Chondrocyte (in vitro differentiated cells): ENCODE results near the gene LRRC42. TPM values are rescaled to one million over a fixed set of nuclear protein-coding genes. Genes with fewer than 3 reads are reported as not detected.

ENCODE experiments used
- DNase-seq: peaks from one replicate; pipeline ENCODE4 v3.0.0; 2021; ENCODE audit warnings: mixed read lengths, low spot score
- H3K27ac Mint-ChIP-seq: one replicate; pipeline ENCODE4 v1.8.0; 2021; ENCODE audit warnings: mild to moderate bottlenecking, moderate library complexity, mixed read lengths; ENCODE audit not compliant: unreplicated experiment
- H3K27me3 Mint-ChIP-seq: 2 replicates; pipeline ENCODE4 v1.8.0; 2021; ENCODE audit warnings: low read depth, mixed read lengths
- H3K36me3 Mint-ChIP-seq: 2 replicates; pipeline ENCODE4 v1.8.0; 2021; ENCODE audit warnings: low read depth, mixed read lengths
- H3K4me1 Mint-ChIP-seq: 2 replicates; pipeline ENCODE4 v1.8.0; 2021; ENCODE audit warnings: low read depth, mild to moderate bottlenecking, mixed read lengths
- H3K4me3 Mint-ChIP-seq: one replicate; pipeline ENCODE4 v1.8.0; 2021; ENCODE audit warnings: mild to moderate bottlenecking, moderate library complexity, mixed read lengths; ENCODE audit not compliant: unreplicated experiment
- H3K9me3 Mint-ChIP-seq: 2 replicates; pipeline ENCODE4 v1.8.0; 2021; ENCODE audit warnings: low read depth, mixed read lengths
- total RNA-seq: library from RNA; stranded (reverse); gene quantifications from 3 replicates; pipeline ENCODE4 v1.2.1, GENCODE V29; 2021
- TF ChIP-seq, protein P1 (sequence below): fragments of 200-600 bp; sonication (generic); IDR thresholded peaks from 2 replicates; pipeline ENCODE4 v1.5.0; 2021; ENCODE audit warnings: antibody characterized with exemption, mild to moderate bottlenecking, moderate library complexity

The LRRC42 gene
- total RNA-seq, 1 donor from 2014 or later, result 37.6 TPM

- H3K27me3 Mint-ChIP-seq, result peaks cover 37% of the 10 kb centered on the region
These were observed 61.5 kb downstream of the LRRC42 start for GRCh38 chr1:54007613-54008012.

DNA sequence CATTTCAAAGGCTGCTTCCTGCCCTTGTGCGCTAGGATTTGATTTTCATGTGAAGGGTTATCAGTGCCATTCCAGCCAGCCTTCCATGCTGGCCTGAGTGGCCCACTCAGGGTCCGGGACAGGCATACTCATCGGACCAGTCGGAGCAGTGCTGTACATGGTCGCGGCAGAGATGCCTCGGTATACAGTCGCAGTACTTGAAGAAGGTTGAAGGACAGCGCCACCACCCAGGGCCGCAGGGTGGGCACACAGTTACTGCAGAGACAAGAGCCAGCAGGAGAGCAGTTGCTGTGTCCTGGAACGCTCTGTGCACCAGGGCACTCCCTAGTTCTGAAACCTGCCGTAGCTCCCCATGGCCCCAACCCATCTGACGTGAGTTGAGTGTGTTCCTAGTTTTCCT, 62.7 kb downstream of the LRRC42 start:
- TF ChIP-seq, protein P1, sequence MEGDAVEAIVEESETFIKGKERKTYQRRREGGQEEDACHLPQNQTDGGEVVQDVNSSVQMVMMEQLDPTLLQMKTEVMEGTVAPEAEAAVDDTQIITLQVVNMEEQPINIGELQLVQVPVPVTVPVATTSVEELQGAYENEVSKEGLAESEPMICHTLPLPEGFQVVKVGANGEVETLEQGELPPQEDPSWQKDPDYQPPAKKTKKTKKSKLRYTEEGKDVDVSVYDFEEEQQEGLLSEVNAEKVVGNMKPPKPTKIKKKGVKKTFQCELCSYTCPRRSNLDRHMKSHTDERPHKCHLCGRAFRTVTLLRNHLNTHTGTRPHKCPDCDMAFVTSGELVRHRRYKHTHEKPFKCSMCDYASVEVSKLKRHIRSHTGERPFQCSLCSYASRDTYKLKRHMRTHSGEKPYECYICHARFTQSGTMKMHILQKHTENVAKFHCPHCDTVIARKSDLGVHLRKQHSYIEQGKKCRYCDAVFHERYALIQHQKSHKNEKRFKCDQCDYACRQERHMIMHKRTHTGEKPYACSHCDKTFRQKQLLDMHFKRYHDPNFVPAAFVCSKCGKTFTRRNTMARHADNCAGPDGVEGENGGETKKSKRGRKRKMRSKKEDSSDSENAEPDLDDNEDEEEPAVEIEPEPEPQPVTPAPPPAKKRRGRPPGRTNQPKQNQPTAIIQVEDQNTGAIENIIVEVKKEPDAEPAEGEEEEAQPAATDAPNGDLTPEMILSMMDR, result no peak
- Mint-ChIP-seq H3K27me3 (peaks cover 39% of the 10 kb centered on the region), H3K9me3 (no peaks in the 10 kb centered on the region), H3K27ac (no peak overlapping the region), H3K4me3 (no peak overlapping the region), H3K4me1 (no peaks in the 10 kb centered on the region), H3K36me3 (no peaks in the 10 kb centered on the region)
- DNase-seq, result no peak

More at GRCh38 chr1:54007613-54008012, 61.5 kb downstream of the LRRC42 start:
- TF ChIP-seq, protein P1, result no peak
- Mint-ChIP-seq H3K9me3 (no peaks in the 10 kb centered on the region), H3K27ac (no peak overlapping the region), H3K4me1 (no peaks in the 10 kb centered on the region), H3K4me3 (no peak overlapping the region), H3K36me3 (no peaks in the 10 kb centered on the region)
- no peak for DNase-seq

GRCh38 chr1:54009406-54009805, 63.3 kb downstream of the LRRC42 start:
- no peak for DNase-seq
- Mint-ChIP-seq H3K27me3 (peaks cover 39% of the 10 kb centered on the region), H3K4me1 (no peaks in the 10 kb centered on the region), H3K9me3 (no peaks in the 10 kb centered on the region), H3K27ac (no peak overlapping the region), H3K36me3 (no peaks in the 10 kb centered on the region), H3K4me3 (no peak overlapping the region)
- TF ChIP-seq, protein P1, result no peak

- Mint-ChIP-seq H3K4me3 (no peak overlapping the region), H3K9me3 (no peaks in the 10 kb centered on the region), H3K4me1 (no peaks in the 10 kb centered on the region), H3K27ac (no peak overlapping the region), H3K36me3 (no peaks in the 10 kb centered on the region), H3K27me3 (peaks cover 39% of the 10 kb centered on the region)
- TF ChIP-seq, protein P1, result no peak
- no peak for DNase-seq
These were observed 64.4 kb downstream of the LRRC42 start for GRCh38 chr1:54010415-54011117.

DNA sequence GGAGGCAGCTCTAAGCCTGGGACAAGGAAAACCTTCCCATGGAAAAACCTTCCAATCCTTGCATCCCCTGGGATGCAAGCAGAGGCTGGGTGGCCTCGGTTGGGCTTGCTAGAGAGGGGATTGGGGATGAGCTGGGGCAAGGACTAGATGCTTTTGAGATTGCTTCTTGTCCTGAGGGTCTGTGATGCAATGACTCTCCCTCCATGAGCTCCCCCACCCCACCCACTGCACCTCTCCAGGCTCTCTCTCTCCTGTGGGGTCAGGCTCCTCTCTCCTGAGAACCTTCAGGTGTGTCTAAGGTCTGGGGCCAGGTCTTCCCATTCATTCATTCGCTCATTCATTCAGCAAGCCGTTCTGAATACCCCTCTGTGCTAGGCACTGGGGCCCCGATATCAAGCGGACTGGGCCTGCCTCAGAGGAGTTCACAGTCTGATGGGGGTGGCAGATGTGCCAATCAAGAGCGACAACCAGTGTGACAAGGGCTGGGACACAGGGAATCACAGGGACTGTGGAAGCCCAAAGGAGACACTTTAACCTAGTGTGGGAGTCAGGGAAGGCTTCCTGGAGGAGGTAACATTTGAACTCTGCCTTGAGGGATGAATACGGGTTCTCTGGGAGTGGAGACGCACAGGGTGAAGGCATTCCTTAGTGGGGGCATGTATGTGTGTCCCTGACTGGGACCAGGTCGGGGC, 65.3 kb downstream of the LRRC42 start:
- Mint-ChIP-seq H3K4me1 (no peaks in the 10 kb centered on the region), H3K27ac (no peak overlapping the region), H3K36me3 (no peaks in the 10 kb centered on the region), H3K27me3 (peaks cover 39% of the 10 kb centered on the region), H3K4me3 (no peak overlapping the region), H3K9me3 (no peaks in the 10 kb centered on the region)
- no peak for DNase-seq
- TF ChIP-seq, protein P1, result no peak
